GM18873 (cell line): ENCODE data around the gene WRAP73.

Source experiments
- ATAC-seq: cut with Tn5 transposase; IDR thresholded peaks from one replicate; pipeline ENCODE4 v1.9.1; 2021; ENCODE audit warnings: mild to moderate bottlenecking, moderate library complexity, moderate number of reproducible peaks; ENCODE audit not compliant: unreplicated experiment, low FRiP score

WRAP73 gene

DNA sequence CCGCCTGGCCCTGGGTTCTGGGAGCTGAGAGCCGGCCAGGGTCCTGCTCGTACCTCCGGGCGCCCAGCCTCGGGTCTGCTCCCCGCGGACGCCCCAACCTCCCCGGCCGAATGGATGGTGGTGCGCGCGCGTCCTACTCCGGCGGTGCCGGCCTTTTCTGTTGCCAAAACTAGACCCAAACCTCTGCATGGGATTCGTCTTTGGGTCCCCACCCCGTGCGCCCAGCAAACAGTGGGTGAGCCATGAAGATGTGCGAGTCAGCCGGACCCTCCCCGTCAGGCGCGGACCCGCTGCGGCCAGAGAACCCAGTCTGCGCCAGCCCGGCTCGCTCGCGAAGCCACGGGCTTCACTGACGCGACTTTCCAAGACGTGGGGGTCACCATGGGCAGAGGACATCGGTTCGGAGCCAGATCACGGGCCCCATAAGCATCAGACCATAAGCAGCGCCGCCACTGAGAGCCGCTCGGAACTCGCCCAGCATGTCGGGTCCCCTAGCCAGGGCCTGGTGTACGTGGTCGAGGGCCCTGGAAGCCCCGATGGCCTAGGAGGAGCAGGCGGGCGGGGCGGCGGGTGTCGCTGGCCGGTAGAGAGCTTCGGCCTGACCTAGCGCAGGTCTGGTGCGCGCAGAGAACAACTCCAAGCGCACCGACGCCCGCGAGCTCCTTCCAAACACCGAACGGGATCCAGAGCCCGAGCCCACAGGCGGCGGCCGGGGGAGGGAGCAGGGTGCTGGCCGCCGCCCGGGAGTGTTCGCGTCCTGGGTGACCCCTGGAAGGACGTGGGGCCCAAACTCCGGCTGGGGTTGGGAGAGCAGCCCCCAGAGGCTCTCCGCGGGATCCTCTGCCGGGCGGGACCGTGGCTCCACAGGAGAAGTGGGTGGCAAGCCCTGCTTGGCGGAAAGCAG is 1.4 kb upstream of the WRAP73 start:
- no peak for ATAC-seq

GRCh38 chr1:3650248-3651025 is 534 bp upstream of the WRAP73 start:
- ATAC-seq = no peak

DNA sequence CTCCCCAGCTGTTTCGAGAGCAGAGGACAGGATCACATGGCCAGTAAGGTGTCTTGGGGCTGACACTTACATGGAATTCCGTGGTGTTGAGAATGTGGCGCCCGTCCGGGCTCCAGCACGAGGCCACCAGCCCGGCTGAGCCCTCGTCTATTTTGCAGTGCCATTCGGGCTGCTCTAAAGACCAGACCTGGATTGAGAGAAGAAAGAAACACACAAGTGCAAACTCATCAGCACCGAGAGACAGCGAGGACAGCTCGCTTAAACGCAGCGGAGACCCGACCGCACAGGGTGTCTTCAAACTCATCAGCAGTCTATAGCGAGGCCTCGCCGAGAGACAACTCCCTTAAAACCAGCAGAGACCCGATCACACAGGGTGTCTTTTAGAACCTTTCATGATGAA is 3.3 kb downstream of the WRAP73 start:
- ATAC-seq = no peak

- ATAC-seq = no peak
Measured at GRCh38 chr1:3645666-3646355, 4.1 kb downstream of the WRAP73 start.

GRCh38 chr1:3645247-3645646 is 4.7 kb downstream of the WRAP73 start:
- no peak for ATAC-seq

GRCh38 chr1:3644273-3644672 is 5.6 kb downstream of the WRAP73 start:
- no peak for ATAC-seq

GRCh38 chr1:3642919-3643675 is 6.8 kb downstream of the WRAP73 start:
- no peak for ATAC-seq

GRCh38 chr1:3641816-3642215 is 8.1 kb downstream of the WRAP73 start:
- ATAC-seq = no peak

- ATAC-seq = no peak
Measured at GRCh38 chr1:3641046-3641760, 8.7 kb downstream of the WRAP73 start.

DNA sequence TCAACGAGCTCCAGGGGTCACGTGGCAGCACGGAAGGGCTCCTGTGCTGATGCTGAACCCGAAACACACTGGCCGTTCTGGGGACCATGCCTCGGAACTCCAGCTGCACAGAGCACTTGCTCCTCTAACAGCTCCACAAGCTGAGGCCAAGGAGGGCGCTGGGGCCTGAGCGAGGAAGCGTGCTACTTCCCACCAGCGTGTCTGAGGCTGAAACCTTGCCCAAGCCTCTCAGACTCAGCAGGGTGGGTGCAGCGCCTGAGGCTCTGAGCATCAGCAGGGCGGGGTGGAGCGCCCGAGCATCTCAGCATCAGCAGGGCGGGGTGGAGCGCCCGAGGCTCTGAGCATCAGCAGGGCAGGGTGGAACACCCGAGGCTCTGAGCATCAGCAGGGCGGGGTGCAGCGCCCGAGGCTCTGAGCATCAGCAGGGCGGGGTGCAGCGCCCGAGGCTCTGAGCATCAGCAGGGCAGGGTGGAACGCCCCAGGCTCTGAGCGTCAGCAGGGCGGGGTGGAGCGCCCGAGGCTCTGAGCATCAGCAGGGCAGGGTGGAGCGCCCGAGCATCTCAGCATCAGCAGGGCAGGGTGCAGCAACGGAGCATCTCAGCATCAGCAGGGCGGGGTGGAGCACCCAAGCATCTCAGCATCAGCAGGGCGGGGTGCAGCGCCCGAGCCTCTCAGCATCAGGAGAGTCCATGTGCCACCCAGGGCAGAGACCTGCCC is 9.6 kb downstream of the WRAP73 start:
- ATAC-seq = no peak

DNA sequence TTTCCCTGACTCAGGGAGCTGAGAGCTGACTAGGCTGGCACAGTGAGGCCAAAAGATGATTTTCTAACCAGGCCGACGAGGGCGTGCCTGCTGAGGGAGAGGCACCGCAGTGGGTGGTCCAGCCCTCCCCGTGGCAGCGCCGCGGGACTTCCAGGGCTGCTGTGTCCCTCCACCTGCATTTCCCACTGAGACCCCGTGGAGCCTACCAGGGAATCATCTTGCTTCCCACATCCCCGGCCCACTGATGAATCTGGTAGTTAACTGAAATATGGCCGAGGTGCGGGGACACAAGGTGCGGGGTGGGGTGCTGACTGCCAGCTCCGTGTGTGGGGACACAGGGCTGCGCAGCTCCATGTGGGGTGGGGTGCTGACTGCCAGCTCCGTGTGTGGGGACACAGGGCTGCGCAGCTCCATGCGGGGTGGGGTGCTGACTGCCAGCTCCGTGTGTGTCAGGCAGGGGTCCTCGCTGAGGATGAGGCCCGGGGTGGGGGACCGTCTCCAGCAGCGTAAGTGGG is 10.4 kb downstream of the WRAP73 start:
- ATAC-seq = no peak

GRCh38 chr1:3638676-3639075 is 11.2 kb downstream of the WRAP73 start:
- ATAC-seq = no peak

- no peak for ATAC-seq
Measured at GRCh38 chr1:3638027-3638426, 11.9 kb downstream of the WRAP73 start.

- ATAC-seq = no peak
Measured at GRCh38 chr1:3636531-3636930, 13.4 kb downstream of the WRAP73 start.

DNA sequence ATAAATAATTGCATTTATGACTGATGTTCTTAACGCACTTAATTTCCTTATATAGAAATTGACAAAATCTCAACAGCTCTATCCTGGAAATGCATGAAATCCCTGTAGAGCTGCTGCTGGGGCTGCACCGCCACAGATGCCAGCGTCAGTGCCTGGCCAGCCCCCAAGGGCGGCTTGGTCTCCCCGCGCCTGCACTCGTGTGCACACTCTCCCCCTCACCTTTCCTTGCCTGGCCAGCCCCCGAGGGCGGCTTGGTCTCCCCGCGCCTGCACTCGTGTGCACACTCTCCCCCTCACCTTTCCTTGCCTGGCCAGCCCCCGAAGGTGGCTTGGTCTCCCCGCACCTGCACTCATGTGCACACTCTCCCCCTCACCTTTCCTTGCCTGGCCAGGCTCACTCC is 13.8 kb downstream of the WRAP73 start:
- ATAC-seq = no peak

DNA sequence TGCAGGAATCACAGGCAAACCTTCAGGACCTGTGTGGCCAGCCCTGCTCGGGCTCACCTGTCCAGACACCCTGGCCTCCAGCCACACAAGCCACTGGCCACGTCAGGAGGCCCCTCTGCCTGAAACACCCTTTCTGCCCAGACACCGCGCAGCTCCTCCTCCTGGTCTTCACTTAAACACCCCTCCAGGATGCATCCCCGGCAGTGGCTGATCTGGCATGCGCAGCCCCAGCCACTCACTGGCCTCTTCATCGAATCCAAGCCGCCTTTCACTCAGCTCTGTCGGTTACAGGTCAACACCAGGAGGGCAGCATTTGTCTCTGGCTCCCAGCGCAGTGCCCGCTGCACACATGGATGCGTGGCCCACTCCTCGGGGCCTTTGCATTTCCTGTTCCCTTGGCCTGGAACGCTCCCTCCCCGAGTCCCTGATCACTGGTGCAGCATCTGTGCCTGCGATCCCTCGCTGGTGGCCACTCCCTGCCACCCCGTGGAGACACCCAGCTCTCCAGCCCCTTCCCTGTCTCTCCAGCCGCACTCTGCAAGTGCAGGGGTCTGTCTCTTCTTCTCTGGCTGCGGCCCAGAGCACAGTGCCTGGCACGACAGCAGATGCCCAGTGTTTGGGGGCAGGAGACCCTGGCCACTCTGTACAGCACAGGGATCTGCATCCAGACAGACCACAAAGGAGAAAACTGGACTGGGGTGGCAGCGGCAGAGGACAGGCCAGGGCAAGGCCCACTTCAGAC is 15.7 kb downstream of the WRAP73 start:
- ATAC-seq = no peak

GRCh38 chr1:3633344-3634058 is 16.4 kb downstream of the WRAP73 start:
- no peak for ATAC-seq
